Measurements from ENCODE around the gene LARP7.
A peak's percentile ranks its signal among the peaks of the same experiment; 100 is the strongest.
"Not testable (repeated sequence)": the region's sequence is repeated elsewhere in the genome, so short reads cannot be mapped to it uniquely, and the experiment has no call there.

LARP7 gene

GRCh38 chr4:112636688-112637551, at the start of gene LARP7, which contains the start of gene ZGRF1:
Gene LARP7, plus strand, starts transcription at chr4:112637143. Its CDS starts 7,527 bp downstream, at chr4:112644670.
Gene ZGRF1, minus strand, starts transcription at chr4:112636909. Its CDS starts 3,733 bp downstream, at chr4:112633176.
- DNase-seq: peak; percentile 99

DNA sequence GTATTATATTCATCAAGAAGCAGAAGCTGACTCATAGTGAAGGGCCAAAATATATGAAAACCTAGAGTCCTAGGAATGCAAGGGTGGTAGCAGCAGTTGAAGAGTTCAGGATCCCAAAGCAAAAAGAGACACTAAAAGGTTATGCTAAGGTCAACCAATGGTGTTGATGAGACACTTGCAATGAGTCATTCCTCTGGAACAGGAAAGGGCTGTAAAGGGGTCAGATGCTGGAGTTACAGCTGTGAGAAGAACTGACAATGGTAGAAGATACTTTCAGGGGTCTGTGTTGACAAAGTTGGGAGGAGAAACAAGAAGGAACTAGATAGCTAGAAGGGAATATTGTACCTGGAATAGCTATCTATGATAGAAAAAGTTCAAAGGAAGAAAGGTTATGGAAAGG, 47.7 kb upstream of the LARP7 start:
- DNase-seq: no peak

- DNase-seq: no peak
These were observed 45.4 kb upstream of the LARP7 start for GRCh38 chr4:112591593-112591992.

DNA sequence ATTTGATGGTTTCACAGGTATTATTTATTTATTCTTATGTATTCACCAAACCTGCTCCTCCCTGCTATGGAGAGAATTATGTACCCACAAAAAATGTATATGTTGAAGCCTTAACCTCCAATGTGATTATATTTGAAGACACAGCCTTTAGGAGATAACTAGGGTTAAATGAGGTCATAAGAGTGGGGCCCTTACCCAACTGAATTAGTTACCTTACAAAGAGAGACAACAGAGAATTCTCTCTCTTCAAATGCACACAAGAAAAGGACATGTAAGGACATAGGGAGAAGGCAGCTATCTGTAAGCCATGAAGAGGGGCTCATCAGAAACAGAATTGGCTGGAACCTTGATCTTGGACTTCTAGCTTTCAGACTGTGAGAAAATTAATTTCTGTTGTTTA, 44.2 kb upstream of the LARP7 start:
- DNase-seq: no peak

- DNase-seq: no peak
These were observed 43.4 kb upstream of the LARP7 start for GRCh38 chr4:112593438-112594133.

DNA sequence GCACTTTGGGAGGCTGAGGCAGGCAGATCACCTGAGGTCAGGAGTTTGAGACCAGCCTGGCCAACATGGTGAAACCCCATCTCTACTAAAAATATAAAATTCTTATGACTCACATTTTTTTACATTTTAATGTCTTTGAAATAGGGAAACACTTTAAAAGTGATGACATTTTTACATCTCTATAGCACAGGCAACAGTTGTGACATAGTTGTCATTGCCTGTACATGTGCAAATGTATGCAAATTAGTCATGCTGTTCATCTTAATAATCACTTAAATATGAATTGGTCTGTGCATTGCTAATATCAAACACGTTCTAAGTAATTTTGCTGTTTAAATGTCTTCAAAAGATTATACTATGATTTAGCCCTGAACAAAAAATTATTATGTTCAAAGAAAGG, 42.0 kb upstream of the LARP7 start:
- DNase-seq: no peak

DNA sequence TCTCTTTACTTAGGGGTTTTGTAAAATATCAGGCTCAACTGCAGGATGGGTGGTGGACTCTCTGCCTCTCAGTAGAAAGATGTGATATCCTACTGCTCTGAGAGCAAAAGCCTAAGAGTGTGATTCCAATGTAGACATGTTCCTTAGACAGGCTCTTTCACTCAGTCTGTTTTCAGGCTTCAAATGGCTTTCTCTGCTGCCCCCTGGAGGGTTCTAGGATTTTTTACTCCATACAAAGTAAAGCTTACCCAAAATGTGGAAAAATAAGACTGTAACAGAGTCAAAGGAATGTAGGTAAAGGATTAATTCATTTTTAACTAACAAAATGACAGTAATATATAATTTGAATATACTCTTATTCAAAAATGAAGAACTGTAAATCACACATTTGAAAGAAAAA, 32.4 kb upstream of the LARP7 start:
- peak; percentile 77 for DNase-seq

- not testable (repeated sequence) for DNase-seq
These were observed 24.1 kb upstream of the LARP7 start for GRCh38 chr4:112612814-112613213.

DNA sequence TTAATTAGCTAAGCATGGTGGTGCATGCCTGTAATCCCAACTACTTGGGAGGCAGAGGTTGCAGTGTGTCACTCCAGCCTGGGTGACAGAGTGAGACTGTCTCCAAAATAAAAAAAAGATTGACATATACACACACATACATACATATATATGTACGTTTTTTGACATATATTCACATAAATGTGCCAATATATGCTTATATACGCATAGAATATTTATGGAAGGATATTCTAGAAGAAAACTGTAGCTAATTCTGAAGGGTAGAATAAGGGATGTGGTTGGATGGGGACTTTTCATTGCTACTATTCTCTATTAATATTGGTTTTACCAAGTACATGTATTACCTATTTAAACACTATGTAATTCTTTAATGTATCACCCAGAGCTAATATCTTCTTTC, 20.0 kb upstream of the LARP7 start:
- no peak for DNase-seq

DNA sequence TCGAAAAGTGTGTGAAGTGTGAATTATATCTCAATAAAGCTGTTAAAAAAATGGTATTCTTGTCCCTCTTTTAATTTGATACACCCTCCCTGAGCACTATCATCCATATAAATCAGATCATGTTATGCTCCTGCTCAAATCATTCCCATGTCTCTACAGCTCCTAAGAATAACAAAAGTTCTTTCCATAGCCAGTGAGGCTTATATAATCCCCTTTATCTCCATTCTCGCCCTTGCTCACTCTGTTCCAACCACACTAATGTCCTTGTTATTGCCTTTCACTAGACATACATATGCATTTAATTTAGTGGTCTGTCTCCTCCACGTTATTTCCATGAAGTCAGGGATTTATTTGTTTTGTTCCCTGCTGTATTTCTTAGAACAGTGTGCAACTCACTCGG, 10.7 kb upstream of the LARP7 start:
- DNase-seq: no peak

- peak; percentile 71 for DNase-seq
These were observed 3.3 kb upstream of the LARP7 start for GRCh38 chr4:112633477-112634235.

DNA sequence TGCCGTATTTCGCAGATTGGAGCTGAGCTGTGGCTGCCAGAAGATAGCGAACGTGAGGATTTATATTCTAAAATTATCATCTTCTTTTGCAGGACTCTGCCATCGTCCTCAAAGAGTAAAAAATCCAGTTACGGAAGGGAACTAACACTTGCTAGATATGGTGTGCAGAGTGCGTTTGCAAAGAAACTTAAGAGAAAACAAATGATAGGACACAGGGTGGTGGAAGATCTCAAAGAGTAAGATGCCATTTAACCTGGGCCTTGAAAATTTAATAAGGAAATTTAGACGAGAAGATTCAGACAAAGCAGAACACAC, 566 bp downstream of the LARP7 start:
- no peak for DNase-seq

DNA sequence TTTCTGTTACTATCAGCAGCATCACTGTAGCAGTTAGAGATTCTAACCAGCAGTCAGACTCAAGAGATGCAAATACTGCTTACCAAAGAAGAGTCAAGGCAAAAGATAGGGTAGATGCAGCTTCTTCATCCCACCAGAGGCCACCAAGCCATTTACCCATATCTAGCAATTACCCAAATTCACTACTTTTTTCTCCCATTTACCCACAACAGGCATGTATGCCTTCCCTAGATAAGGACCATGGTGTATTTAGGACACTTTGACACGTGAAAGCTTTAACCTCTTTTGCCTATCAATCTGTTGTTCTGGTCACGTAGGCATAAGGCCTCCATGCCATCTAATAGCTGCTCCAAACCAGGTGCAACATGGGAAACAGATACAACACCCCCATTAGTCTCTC, 5.6 kb downstream of the LARP7 start:
- DNase-seq: peak; percentile 55

DNA sequence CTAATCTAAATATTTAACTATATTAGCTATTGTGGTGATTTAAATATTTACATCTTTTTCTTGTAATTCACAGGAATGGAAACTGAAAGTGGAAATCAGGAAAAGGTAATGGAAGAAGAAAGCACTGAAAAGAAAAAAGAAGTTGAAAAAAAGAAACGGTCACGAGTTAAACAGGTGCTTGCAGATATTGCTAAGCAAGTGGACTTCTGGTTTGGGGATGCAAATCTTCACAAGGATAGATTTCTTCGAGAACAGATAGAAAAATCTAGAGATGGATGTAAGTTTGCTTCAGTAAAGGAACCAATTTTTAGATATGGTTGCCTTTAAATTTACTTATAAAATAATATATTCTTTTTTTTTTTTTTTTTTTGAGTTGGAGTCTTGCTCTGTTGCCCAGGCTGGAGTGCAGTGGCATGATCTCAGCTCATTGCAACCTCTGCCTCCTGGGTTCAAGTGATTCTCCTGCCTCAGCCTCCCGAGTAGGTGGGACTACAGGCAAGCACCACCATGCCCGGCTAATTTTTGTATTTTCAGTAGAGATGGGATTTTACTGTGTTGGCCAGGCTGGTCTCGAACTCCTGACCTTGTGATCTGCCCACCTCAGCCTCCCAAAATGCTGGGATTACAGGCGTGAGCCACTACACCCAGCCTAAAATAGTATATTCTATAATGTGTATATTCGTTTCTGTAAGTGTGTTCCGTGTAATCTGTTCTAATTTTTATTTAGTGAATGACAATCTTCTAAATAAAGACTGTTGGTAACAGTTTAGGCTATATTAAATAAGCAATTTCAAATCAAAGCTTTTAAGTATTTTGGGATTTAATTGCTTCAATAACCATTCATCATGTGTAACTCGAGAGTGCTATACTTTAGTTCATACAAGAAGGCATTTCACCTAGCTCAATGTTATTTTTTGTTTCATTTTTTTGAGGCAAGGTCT, 7.9 kb downstream of the LARP7 start:
- not testable (repeated sequence) for DNase-seq

DNA sequence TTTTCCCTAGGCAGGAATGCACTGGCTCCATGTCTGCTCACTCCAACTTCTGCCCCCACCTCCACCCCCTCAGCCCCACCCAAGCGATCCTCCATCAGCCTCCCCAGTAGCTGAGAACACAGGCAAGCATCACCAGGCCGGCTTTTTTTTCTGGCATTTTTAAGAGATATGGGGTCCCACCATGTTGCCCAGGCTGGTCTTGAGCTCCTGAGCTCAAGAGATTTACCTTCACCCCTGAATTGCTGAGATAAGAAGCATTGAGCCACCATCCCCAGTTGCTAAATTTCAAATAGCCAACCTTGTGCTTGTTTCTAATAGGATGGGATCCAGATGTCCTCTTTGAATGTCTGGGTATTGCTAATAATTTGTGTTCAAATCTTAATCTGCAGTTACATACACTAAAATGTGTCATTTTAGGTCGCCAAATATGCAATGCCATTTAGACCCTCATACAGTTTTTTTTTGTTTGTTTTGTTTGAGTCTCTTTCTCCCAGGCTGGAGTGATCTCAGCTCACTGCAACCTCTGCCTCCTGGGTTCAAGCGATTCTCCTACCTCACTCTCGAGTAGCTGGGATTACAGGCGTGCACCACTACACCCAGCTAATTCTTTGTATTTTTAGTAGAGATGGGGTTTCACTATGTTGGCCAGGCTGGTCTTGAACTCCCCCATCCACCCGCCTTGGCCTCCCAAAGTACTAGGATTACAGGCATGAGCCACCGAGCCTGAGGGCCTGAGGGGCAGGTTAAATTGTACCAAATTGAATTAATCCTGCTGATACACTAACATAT, 8.8 kb downstream of the LARP7 start:
- no peak for DNase-seq

DNA sequence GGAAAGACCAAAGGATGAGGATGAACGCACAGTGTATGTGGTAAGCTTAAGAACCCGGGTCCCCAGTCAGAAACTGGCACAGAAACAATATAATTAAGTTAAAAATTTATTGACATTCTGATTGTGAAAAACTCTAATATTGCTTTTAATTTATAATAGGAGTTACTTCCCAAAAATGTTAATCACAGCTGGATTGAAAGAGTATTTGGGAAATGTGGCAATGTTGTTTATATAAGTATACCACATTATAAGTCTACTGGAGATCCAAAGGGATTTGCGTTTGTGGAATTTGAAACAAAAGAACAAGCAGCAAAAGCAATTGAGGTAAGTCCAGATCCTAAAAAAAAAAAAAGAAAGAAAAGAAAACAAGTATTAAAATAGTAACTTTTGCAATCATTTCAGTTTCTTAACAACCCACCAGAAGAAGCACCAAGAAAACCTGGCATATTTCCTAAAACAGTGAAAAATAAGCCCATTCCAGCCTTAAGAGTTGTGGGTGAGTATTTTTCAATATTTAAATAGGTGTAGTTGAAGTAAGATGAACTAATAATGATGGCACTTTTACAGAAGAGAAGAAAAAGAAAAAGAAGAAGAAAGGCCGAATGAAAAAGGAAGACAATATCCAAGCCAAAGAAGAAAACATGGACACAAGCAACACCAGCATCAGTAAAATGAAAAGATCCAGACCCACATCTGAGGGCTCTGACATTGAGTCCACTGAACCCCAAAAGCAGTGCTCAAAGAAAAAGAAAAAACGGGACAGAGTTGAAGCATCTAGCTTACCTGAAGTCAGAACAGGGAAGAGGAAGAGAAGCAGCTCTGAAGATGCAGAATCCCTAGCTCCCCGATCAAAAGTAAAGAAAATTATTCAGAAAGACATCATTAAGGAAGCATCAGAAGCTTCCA, 9.9 kb downstream of the LARP7 start:
- DNase-seq: no peak

DNA sequence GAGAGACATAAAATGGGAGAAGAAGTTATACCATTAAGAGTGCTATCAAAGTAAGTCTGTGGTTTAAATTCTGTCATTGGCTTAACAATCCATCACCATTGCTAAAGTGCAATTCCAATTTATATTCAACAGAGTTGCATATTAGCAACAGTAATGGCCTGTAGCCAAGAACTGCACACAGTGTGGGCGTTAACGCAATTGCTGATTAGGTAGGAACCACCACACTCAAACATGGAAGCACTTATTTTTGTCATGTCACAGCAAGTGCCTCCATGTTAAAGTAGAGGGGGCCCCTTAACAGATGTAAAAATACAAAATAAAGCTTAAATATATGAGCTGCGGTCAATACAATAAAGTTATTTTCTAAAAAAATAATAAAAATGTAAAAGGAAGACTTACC, 10.8 kb downstream of the LARP7 start:
- DNase-seq: peak; percentile 34

DNA sequence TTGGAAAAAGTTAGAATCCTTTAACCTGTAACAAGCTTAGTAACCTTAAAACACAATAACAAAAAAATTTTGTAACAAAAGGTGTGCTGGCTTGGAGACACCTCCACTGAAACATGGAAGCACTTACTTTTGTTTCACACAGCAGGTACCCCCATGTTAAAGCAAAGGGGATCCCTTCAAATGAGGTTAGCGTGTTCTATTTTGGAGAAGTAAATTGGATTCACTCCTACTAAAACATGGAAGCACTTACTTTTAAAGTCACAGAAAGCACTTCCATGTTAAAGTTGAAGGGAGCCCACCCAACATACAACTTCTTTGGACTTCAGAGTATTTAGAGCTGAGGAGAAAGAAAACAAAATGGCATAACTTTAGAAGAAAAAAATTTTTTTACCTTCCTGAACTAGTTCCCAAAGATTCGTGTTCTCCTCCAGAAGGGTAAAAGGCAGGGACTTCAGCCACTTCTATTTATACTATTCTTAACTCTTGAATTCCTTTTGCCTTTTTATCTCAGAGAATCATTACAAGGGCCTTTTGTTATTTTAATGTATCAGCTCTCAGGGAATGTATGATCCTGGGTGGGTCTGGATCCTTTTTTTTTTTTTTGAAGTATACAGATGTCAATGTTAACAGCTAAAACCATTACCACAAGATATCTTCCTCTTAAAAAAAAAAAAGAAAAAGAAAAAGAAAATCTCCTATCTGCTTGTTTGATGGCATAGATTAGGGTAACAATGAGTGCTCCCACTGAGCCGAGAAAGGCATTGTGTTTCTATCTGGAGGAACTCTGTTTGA, 11.5 kb downstream of the LARP7 start:
- no peak for DNase-seq

DNA sequence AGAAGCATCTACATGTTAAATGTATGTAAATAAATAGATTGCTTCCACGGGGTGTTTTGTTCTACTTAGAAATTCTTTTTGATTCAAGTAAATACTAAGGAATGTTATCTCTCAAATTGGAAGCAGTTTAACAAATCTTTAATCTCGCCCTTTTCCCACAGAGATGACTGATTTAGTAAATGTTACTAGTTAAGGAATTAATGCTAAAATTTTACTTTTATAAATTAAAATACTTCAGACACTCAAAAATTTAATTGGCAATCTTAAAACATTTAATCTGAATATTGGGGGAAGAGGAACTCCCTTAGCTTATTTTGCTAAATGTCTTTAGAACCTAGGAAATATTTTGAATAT, 12.1 kb downstream of the LARP7 start:
- DNase-seq: no peak

DNA sequence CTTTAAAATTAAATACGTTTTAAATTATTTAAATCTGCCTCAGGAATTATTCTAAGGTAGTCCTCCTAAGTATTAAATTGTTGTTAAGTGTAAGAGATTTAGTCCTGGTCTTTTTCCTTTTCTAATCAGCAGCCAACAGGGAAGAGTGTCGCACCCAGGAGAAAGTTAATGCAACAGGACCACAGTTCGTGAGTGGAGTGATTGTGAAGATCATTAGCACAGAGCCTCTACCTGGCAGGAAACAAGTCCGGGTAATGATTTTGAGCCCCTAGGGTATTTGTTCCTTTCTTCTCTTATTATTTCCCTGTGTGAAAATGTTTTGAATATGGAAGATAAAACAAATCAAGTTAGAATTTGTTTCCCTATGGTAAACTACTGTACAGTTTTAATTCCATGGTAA, 13.4 kb downstream of the LARP7 start:
- DNase-seq: no peak

Measured in hematopoietic multipotent progenitor cell treated with erythropoietin and hydrocortisone succinate and interleukin-3 and kit ligand, for 4 days (in vitro differentiated cells).